Measurements from ENCODE around the gene SV2C. TPM values are rescaled to one million over a fixed set of nuclear protein-coding genes. Genes with fewer than 3 reads are reported as not detected.

Gene SV2C
- total and polyA plus RNA-seq, 2 donors, result 0.05 to 0.27 TPM

DNA sequence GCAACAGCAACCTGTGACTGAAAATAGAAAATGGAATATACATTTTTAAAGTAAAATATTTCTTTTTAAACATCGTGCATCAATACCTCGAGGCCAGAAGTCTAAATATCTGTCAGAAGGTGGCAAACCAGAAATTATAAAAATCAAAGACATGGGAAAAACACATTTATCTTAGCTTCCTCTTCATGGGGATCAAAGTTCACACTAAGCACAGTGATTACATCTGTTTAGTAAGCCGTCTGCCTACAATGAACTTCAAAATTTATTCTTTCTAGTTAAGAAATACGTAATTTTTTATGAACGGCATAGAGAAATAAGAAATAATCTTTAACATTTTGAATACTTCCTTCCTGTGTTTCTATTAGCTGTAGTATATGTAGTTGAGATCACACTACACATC is 17.9 kb upstream of the SV2C start:
- WGBS, result 92% methylated on average over 5 of the region's 5 CpGs
- Histone ChIP-seq H3K27ac (ENCODE audit: low read depth in 1 of 2, low read length in 1 of 2) (no peak overlapping the region), H3K4me3 (ENCODE audit: low read length in 2 of 2) (no peak overlapping the region), H3K4me1 (ENCODE audit: control insufficient read depth in 2 of 2, insufficient read depth in 2 of 2, low read length in 2 of 2) (no peaks in the 10 kb centered on the region), H3K36me3 (ENCODE audit: control insufficient read depth in 2 of 2, insufficient read depth in 2 of 2, low read length in 1 of 2) (no peaks in the 10 kb centered on the region), H3K27me3 (ENCODE audit: control insufficient read depth in 2 of 2, insufficient read depth in 1 of 2, low read length in 1 of 2) (no peaks in the 10 kb centered on the region), H3K9me3 (ENCODE audit: control insufficient read depth in 2 of 2, insufficient read depth in 1 of 2, low read length in 1 of 2) (no peaks in the 10 kb centered on the region)
- DNase-seq (ENCODE audit: low read depth in 6 of 9, low spot score in 9 of 9), result no peak

DNA sequence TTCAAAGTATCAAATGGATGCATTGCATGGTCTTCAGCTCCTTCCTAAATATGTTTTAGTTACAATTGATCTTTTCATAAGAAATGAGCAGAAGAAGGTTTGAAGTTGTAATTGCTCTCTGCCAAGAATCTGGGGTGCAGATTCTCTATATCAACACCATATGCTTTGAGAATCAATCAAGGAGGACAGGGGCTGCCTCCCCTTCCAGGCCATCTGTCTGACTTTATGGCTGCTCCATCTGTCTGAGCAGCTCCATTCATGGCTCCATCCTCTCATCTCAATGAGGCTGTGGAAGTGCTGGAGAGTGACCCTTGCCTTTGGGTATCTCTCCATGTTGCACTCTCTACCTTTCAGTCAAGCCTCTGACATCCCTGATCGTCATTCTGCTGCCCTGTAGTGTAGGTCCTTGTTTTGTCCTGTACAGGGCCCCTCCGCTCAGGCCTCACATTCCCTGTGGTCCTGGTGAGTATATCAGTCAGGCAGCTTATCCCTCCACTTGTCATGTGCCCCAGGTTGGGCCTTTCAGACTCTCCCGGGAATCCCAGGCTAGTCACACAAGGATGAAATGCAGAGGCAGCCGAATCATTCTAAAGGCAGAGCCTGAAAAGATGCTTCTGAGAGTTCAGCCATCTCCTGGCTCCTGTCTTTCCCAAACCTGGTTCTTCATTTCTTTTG is 14.0 kb upstream of the SV2C start:
- no peak for DNase-seq (ENCODE audit: low read depth in 6 of 9, low spot score in 9 of 9)
- WGBS, result 94% methylated on average over 4 of the region's 4 CpGs
- Histone ChIP-seq H3K4me1 (ENCODE audit: control insufficient read depth in 2 of 2, insufficient read depth in 2 of 2, low read length in 2 of 2) (no peaks in the 10 kb centered on the region), H3K4me3 (ENCODE audit: low read length in 2 of 2) (no peak overlapping the region), H3K9me3 (ENCODE audit: control insufficient read depth in 2 of 2, insufficient read depth in 1 of 2, low read length in 1 of 2) (no peaks in the 10 kb centered on the region), H3K36me3 (ENCODE audit: control insufficient read depth in 2 of 2, insufficient read depth in 2 of 2, low read length in 1 of 2) (no peaks in the 10 kb centered on the region), H3K27me3 (ENCODE audit: control insufficient read depth in 2 of 2, insufficient read depth in 1 of 2, low read length in 1 of 2) (no peaks in the 10 kb centered on the region), H3K27ac (ENCODE audit: low read depth in 1 of 2, low read length in 1 of 2) (no peak overlapping the region)

DNA sequence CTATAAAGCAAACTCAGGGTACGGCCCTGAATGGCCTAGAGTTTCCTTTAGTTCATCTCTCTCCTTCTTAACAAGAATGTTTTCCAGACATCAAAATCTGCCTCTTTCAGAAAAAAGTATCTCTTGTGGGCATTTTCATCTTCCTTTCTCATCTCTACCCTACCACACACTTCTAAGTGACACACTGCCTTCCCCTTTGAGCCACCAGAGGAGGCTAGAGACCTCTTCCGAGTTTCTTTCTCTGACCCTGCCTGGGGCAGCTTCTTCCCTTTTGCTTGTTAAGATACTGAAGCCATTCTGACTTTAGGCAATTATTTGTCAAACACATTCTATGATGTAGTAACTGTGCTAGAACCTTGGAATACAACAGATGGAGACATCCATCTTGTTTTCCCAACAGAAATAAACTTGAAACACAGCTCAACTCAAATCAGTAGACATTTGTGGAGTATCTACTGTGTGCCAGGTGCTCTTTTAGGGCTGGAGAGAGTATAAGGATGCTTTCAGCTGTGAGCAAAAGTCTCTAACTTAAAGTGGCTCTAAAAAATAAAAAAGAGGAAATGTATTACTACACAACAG is 8.6 kb upstream of the SV2C start:
- Histone ChIP-seq H3K36me3 (ENCODE audit: control insufficient read depth in 2 of 2, insufficient read depth in 2 of 2, low read length in 1 of 2) (no peaks in the 10 kb centered on the region), H3K4me3 (ENCODE audit: low read length in 2 of 2) (no peak overlapping the region), H3K27me3 (ENCODE audit: control insufficient read depth in 2 of 2, insufficient read depth in 1 of 2, low read length in 1 of 2) (peaks cover 2 to 12% of the 10 kb centered on the region in 2 donors), H3K27ac (ENCODE audit: low read depth in 1 of 2, low read length in 1 of 2) (no peak overlapping the region), H3K4me1 (ENCODE audit: control insufficient read depth in 2 of 2, insufficient read depth in 2 of 2, low read length in 2 of 2) (no peaks in the 10 kb centered on the region), H3K9me3 (ENCODE audit: control insufficient read depth in 2 of 2, insufficient read depth in 1 of 2, low read length in 1 of 2) (no peaks in the 10 kb centered on the region)
- WGBS, result 52% methylated on average over 2 of the region's 2 CpGs
- DNase-seq (ENCODE audit: low read depth in 6 of 9, low spot score in 9 of 9), result no peak

DNA sequence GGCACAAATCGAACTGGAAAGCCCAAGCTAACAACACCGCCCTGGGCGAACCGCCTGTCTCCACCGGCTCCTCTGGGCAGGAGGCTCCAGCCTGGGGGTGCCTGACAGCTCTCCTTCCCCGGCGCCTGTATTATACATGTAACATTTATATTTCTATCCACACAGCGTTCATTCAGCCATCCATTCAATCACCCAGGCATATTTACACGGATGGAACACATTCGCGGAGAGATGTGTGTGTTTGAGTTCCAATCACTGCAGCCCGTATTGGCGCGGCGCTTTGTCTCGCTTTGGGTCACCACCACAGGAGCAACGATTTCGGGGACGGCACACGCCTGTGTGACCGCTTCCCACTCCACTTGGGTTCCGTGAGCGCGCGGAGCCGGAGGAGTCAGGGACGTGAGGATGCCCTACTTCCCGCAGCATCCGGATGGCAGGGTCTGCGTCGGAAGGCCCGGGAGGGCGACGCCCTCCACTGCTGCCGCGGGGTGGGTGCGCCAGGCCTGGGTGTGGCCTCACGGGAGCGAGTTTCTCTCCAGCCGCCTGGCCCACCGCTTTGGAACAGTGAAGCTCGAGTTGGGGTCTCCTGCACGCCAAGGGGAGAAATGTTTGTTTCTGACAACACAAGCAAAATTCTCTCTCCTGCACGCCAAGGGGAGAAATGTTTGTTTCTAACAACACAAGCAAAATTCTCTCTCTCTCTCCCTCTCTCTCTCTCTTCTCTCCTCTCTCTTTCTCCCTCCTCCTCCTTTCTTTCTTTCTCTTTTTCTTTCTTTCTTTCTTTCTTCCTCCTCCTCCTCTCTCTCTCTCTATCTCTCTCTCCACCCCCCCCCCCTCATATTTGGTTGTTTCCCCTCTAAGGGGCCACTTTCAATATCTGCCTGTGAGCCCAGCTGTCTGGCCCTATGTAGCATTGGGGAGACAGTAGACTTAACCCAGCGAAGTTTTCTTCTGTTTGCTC is 1.1 kb upstream of the SV2C start:
- Histone ChIP-seq H3K27ac (ENCODE audit: low read depth in 1 of 2, low read length in 1 of 2) (no peak overlapping the region), H3K4me3 (ENCODE audit: low read length in 2 of 2) (no peak overlapping the region)
- WGBS, result 5% methylated on average over 45 of the region's 45 CpGs

DNA sequence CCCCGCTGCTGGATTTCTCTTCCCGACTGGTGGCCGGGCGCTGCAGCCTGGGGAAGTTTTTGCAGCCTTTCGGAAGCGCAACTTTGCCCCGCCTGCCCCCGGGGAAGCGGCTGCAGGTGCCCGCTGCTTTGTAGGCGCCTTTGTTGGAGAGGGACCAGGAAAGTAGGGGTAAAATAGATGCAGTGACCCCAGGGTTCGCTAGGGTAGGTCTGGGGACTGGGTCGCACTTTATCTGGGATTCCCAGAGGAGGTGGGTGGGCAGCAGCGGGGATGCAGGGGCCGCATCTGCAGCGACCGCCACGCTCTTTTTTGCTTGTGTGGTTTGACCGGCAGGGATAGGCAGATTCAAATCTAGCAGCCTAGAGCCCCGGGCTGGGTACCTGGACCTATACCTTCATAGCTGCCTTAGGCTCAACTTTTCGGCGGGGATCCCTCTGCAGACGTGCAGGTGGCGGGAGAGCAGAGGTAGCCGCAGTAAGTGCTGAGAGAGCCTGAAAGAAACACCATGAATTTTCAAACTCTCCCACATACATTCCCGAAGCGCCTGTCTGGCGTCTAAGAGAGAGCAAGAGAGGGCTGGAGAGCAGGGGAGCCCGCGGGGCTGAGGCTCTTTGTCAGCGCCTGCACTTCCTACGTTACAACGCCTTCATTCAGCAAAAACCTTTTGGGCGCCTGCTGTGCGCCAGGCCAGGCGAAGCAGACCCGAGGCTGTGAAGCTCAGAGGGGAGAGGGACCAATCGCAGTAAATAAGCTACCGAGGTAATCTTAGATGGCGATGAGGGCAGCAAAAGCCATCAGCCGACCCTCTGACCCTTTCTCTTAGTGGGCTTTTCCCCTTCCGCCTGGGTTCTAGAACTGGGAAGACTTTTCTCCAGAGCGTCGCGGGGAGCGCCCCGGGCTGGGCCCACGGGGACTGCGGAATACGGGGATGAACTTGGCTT is 642 bp downstream of the SV2C start:
- no peak overlapping the region for H3K27ac ChIP-seq (ENCODE audit: low read depth in 1 of 2, low read length in 1 of 2)
- H3K9me3 ChIP-seq (ENCODE audit: control insufficient read depth in 2 of 2, insufficient read depth in 1 of 2, low read length in 1 of 2), result no peaks in the 10 kb centered on the region
- peaks cover 62 to 74% of the 10 kb centered on the region in 2 donors for H3K27me3 ChIP-seq (ENCODE audit: control insufficient read depth in 2 of 2, insufficient read depth in 1 of 2, low read length in 1 of 2)
- H3K4me3 ChIP-seq (ENCODE audit: low read length in 2 of 2), result no peak overlapping the region
- peaks cover 0 to 8% of the 10 kb centered on the region in 2 donors for H3K4me1 ChIP-seq (ENCODE audit: control insufficient read depth in 2 of 2, insufficient read depth in 2 of 2, low read length in 2 of 2)
- 3% methylated on average over 50 of the region's 50 CpGs for WGBS
- peak in 1 of 9 donors; percentile 13 for DNase-seq (ENCODE audit: low read depth in 6 of 9, low spot score in 9 of 9)
- no peaks in the 10 kb centered on the region for H3K36me3 ChIP-seq (ENCODE audit: control insufficient read depth in 2 of 2, insufficient read depth in 2 of 2, low read length in 1 of 2)

More for the DNA sequence above, 1.1 kb upstream of the SV2C start:
- Histone ChIP-seq H3K9me3 (ENCODE audit: control insufficient read depth in 2 of 2, insufficient read depth in 1 of 2, low read length in 1 of 2) (no peaks in the 10 kb centered on the region), H3K36me3 (ENCODE audit: control insufficient read depth in 2 of 2, insufficient read depth in 2 of 2, low read length in 1 of 2) (no peaks in the 10 kb centered on the region), H3K27me3 (ENCODE audit: control insufficient read depth in 2 of 2, insufficient read depth in 1 of 2, low read length in 1 of 2) (peaks cover 59 to 77% of the 10 kb centered on the region in 2 donors), H3K4me1 (ENCODE audit: control insufficient read depth in 2 of 2, insufficient read depth in 2 of 2, low read length in 2 of 2) (peaks cover 0 to 8% of the 10 kb centered on the region in 2 donors)
- DNase-seq (ENCODE audit: low read depth in 6 of 9, low spot score in 9 of 9), result no peak

DNA sequence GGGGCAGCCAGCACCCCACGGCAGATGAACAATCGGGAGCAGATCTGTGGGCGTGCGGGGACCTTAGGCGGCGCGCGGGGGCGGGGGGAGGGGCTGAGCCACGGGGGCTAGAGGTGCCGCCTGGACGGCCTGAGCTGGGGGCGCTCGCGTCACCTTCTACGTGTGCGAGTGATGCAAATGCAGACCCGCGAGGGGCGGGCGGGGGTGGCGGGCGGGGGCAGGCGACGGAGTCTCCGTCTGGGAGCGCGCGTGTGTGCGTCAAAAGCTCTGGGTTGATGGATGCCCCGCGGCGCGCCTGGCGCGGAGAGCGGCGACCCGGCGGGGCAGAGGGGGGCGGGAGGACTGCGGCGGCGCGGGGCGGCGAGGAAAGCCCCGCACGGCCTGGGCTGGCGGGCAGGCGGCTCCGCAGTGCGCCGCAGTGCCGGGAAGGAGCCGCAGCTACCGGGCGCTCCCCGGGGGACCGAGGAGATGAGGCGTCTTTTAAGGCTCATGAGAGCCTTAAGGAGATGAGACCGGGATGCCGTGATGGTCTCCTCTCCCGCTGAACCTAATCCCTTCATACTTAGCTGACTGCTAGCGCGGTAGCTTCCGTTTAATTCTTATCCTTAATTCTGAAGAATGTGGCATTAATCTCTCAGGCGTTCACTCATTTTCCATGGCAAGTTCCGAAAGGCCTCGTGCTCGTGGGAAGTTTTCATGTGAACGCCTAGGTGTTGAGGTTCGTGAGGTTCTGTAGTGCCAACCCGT is 1.5 kb downstream of the SV2C start:
- H3K27ac ChIP-seq (ENCODE audit: low read depth in 1 of 2, low read length in 1 of 2), result no peak overlapping the region
- H3K4me3 ChIP-seq (ENCODE audit: low read length in 2 of 2), result no peak overlapping the region
- 2% methylated on average over 74 of the region's 74 CpGs for WGBS

DNA sequence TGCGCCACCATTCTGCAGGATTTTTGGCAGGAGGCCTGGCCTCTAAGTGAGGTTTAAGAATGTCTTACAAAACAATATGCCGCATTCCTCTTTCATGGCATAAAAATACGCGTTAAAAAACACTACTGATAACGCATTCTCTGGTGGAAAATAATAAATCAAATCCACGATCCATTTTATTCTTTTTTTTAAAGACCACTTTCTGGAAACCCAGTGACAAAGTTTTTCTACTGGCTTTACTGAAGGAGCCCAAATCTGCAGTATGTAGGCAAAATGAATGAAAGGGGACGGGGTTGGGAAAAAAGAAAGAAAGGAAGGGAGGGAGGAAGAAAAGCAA is 2.0 kb downstream of the SV2C start:
- peaks cover 60 to 70% of the 10 kb centered on the region in 2 donors for H3K27me3 ChIP-seq (ENCODE audit: control insufficient read depth in 2 of 2, insufficient read depth in 1 of 2, low read length in 1 of 2)
- no peak overlapping the region for H3K27ac ChIP-seq (ENCODE audit: low read depth in 1 of 2, low read length in 1 of 2)
- DNase-seq (ENCODE audit: low read depth in 6 of 9, low spot score in 9 of 9), result no peak
- no peak overlapping the region for H3K4me3 ChIP-seq (ENCODE audit: low read length in 2 of 2)
- no peaks in the 10 kb centered on the region for H3K36me3 ChIP-seq (ENCODE audit: control insufficient read depth in 2 of 2, insufficient read depth in 2 of 2, low read length in 1 of 2)
- H3K4me1 ChIP-seq (ENCODE audit: control insufficient read depth in 2 of 2, insufficient read depth in 2 of 2, low read length in 2 of 2), result peaks cover 0 to 8% of the 10 kb centered on the region in 2 donors
- WGBS, result 36% methylated on average over 7 of the region's 7 CpGs
- no peaks in the 10 kb centered on the region for H3K9me3 ChIP-seq (ENCODE audit: control insufficient read depth in 2 of 2, insufficient read depth in 1 of 2, low read length in 1 of 2)

More for the DNA sequence above, 1.5 kb downstream of the SV2C start:
- no peak for DNase-seq (ENCODE audit: low read depth in 6 of 9, low spot score in 9 of 9)
- Histone ChIP-seq H3K27me3 (ENCODE audit: control insufficient read depth in 2 of 2, insufficient read depth in 1 of 2, low read length in 1 of 2) (peaks cover 60 to 72% of the 10 kb centered on the region in 2 donors), H3K9me3 (ENCODE audit: control insufficient read depth in 2 of 2, insufficient read depth in 1 of 2, low read length in 1 of 2) (no peaks in the 10 kb centered on the region), H3K4me1 (ENCODE audit: control insufficient read depth in 2 of 2, insufficient read depth in 2 of 2, low read length in 2 of 2) (peaks cover 0 to 8% of the 10 kb centered on the region in 2 donors), H3K36me3 (ENCODE audit: control insufficient read depth in 2 of 2, insufficient read depth in 2 of 2, low read length in 1 of 2) (no peaks in the 10 kb centered on the region)

DNA sequence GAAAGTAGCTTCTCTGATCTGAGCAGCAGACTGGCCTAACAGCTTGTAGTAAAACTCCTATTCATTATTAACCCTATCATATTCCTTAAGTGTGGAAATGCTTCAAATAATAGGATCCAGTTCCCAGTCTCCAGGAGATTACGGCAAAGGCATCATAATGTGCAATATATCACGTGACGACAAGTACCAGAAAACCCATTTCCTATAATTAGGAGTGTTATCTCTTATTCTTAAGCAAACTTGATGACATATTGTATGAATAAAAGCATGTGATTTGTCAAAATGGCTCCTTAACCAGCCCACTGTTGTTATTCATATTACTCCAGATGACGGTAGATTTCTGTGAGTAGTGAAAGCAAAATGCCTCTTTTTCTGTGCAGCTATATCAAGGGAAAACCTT is 2.9 kb downstream of the SV2C start:
- Histone ChIP-seq H3K4me1 (ENCODE audit: control insufficient read depth in 2 of 2, insufficient read depth in 2 of 2, low read length in 2 of 2) (peaks cover 0 to 8% of the 10 kb centered on the region in 2 donors), H3K36me3 (ENCODE audit: control insufficient read depth in 2 of 2, insufficient read depth in 2 of 2, low read length in 1 of 2) (no peaks in the 10 kb centered on the region), H3K9me3 (ENCODE audit: control insufficient read depth in 2 of 2, insufficient read depth in 1 of 2, low read length in 1 of 2) (no peaks in the 10 kb centered on the region), H3K27ac (ENCODE audit: low read depth in 1 of 2, low read length in 1 of 2) (no peak overlapping the region), H3K4me3 (ENCODE audit: low read length in 2 of 2) (no peak overlapping the region), H3K27me3 (ENCODE audit: control insufficient read depth in 2 of 2, insufficient read depth in 1 of 2, low read length in 1 of 2) (peaks cover 53 to 62% of the 10 kb centered on the region in 2 donors)
- WGBS, result 85% methylated on average over 4 of the region's 4 CpGs
- no peak for DNase-seq (ENCODE audit: low read depth in 6 of 9, low spot score in 9 of 9)
